ENCODE measurements around the gene CHURC1.

Gene CHURC1

DNA sequence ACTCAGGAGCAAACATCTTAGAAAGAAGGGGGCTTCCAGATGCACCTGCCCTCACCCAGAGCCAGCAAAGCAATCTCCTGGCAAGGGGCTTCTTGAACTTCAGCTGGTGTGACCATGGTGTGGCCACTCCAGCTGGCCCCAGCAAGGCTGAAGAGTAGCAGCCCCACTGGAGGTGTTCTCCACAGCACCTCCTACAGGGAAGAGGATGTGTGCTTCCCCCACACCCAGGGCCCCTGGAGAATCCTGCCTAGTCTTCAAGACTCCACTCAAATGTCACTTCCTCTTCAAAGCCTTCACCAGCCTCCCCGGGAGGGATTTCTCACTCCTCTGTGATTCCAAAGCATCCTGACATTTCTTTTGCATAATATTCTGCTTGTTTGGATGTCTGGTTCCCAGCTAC lies 49.4 kb downstream of the CHURC1 start:
- Histone ChIP-seq H3K9me3 (ENCODE audit: low read length) (no peaks in the 10 kb centered on the region), H3K79me2 (ENCODE audit: insufficient read depth, low read length) (no peaks in the 10 kb centered on the region), H2AFZ (ENCODE audit: low read length) (no peak overlapping the region), H3K9ac (ENCODE audit: low read length) (no peak overlapping the region), H4K20me1 (ENCODE audit: insufficient read depth, low read length) (no peaks in the 10 kb centered on the region), H3K27me3 (ENCODE audit: insufficient read depth, low read length) (no peaks in the 10 kb centered on the region), H3F3A (ENCODE audit: insufficient read depth, low read length) (no peaks in the 10 kb centered on the region), H3K36me3 (ENCODE audit: insufficient read depth, low read length) (no peaks in the 10 kb centered on the region), H3K27ac (ENCODE audit: low read depth, low read length, poor library complexity, severe bottlenecking) (no peak overlapping the region), H3K4me2 (ENCODE audit: low read length) (no peak overlapping the region), H3K4me1 (ENCODE audit: insufficient read depth, low read length, severe bottlenecking) (no peaks in the 10 kb centered on the region), H3K4me3 (ENCODE audit: low read depth, low read length, poor library complexity, severe bottlenecking) (no peak overlapping the region), H3K9me2 (ENCODE audit: low read depth, low read length) (no peaks in the 10 kb centered on the region)
- TF ChIP-seq EZH2 (IDR thresholded peaks at IDR 0.05; ENCODE audit: borderline replicate concordance, low read length): no peak
- TF ChIP-seq, protein P1, sequence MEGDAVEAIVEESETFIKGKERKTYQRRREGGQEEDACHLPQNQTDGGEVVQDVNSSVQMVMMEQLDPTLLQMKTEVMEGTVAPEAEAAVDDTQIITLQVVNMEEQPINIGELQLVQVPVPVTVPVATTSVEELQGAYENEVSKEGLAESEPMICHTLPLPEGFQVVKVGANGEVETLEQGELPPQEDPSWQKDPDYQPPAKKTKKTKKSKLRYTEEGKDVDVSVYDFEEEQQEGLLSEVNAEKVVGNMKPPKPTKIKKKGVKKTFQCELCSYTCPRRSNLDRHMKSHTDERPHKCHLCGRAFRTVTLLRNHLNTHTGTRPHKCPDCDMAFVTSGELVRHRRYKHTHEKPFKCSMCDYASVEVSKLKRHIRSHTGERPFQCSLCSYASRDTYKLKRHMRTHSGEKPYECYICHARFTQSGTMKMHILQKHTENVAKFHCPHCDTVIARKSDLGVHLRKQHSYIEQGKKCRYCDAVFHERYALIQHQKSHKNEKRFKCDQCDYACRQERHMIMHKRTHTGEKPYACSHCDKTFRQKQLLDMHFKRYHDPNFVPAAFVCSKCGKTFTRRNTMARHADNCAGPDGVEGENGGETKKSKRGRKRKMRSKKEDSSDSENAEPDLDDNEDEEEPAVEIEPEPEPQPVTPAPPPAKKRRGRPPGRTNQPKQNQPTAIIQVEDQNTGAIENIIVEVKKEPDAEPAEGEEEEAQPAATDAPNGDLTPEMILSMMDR (IDR thresholded peaks at IDR 0.05; ENCODE audit: low read length): no peak

DNA sequence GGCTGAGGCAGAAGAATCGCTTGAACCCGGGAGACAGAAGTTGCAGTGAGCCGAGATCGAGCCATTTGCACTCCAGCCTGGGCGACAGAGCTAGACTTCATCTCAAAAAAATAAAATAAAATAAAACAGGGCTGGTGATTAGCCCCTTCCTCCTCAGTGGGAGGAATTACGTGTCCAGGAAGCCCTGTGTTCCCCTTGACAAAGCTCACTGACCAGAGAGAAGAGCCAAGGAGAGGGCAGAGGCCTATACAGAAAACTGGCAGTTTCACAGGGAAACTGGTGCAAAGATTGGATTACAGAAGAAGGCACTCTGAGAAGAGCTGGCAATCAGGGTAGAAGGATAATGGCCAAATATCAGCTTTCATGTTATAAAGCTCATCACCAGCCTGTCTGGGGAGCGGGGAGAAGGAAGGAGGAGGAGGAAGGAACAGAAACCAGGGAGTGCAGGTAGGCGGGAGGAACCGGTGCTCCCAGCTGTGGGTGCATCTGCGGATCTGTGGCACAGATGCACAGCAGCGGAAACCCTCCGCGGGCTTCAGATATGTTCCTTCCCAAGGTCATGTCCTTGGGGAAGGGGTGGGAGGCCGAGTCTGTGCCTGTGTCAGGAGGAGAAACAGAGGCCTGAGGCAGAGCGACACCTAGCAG lies 51.2 kb downstream of the CHURC1 start:
- H4K20me1 ChIP-seq (ENCODE audit: insufficient read depth, low read length): no peaks in the 10 kb centered on the region
- H3K36me3 ChIP-seq (ENCODE audit: insufficient read depth, low read length): no peaks in the 10 kb centered on the region
- no peaks in the 10 kb centered on the region for H3F3A ChIP-seq (ENCODE audit: insufficient read depth, low read length)
- H3K79me2 ChIP-seq (ENCODE audit: insufficient read depth, low read length): no peaks in the 10 kb centered on the region
- no peak overlapping the region for H3K9ac ChIP-seq (ENCODE audit: low read length)
- H2AFZ ChIP-seq (ENCODE audit: low read length): no peak overlapping the region
- H3K27me3 ChIP-seq (ENCODE audit: insufficient read depth, low read length): no peaks in the 10 kb centered on the region
- H3K9me2 ChIP-seq (ENCODE audit: low read depth, low read length): no peaks in the 10 kb centered on the region
- H3K27ac ChIP-seq (ENCODE audit: low read depth, low read length, poor library complexity, severe bottlenecking): no peak overlapping the region
- H3K4me2 ChIP-seq (ENCODE audit: low read length): no peak overlapping the region
- no peaks in the 10 kb centered on the region for H3K4me1 ChIP-seq (ENCODE audit: insufficient read depth, low read length, severe bottlenecking)
- no peak overlapping the region for H3K4me3 ChIP-seq (ENCODE audit: low read depth, low read length, poor library complexity, severe bottlenecking)
- no peaks in the 10 kb centered on the region for H3K9me3 ChIP-seq (ENCODE audit: low read length)
- TF ChIP-seq EZH2 (IDR thresholded peaks at IDR 0.05; ENCODE audit: borderline replicate concordance, low read length): no peak
- TF ChIP-seq, protein P1 (IDR thresholded peaks at IDR 0.05; ENCODE audit: low read length): no peak

DNA sequence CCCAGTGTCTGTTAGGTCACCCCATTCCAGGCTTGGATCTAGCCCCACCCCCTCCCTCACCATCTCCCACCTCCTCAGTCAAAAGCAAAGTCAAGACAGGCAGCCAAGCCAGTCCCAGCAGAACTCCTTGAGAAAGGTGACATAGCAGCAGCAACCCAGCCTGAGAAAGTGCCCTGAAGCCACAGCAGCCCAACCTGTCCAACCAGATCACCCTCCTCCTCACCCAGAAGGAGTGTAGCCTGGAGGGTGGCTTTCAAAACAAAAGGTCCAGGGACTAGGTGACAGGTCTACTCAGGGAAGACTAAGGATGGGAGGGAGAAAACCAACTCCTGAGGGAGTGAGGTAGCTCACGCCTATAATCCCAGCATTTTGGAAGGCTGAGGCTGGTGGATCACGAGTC lies 52.7 kb downstream of the CHURC1 start:
- Histone ChIP-seq H3K4me2 (ENCODE audit: low read length) (no peak overlapping the region), H3K9me3 (ENCODE audit: low read length) (no peaks in the 10 kb centered on the region), H3F3A (ENCODE audit: insufficient read depth, low read length) (no peaks in the 10 kb centered on the region), H3K9ac (ENCODE audit: low read length) (no peak overlapping the region), H3K4me1 (ENCODE audit: insufficient read depth, low read length, severe bottlenecking) (peaks cover 5% of the 10 kb centered on the region), H4K20me1 (ENCODE audit: insufficient read depth, low read length) (no peaks in the 10 kb centered on the region), H2AFZ (ENCODE audit: low read length) (no peak overlapping the region), H3K79me2 (ENCODE audit: insufficient read depth, low read length) (no peaks in the 10 kb centered on the region), H3K36me3 (ENCODE audit: insufficient read depth, low read length) (no peaks in the 10 kb centered on the region), H3K4me3 (ENCODE audit: low read depth, low read length, poor library complexity, severe bottlenecking) (no peak overlapping the region), H3K9me2 (ENCODE audit: low read depth, low read length) (no peaks in the 10 kb centered on the region), H3K27ac (ENCODE audit: low read depth, low read length, poor library complexity, severe bottlenecking) (no peak overlapping the region), H3K27me3 (ENCODE audit: insufficient read depth, low read length) (no peaks in the 10 kb centered on the region)
- no peak for TF ChIP-seq EZH2 (IDR thresholded peaks at IDR 0.05; ENCODE audit: borderline replicate concordance, low read length)
- TF ChIP-seq, protein P1 (IDR thresholded peaks at IDR 0.05; ENCODE audit: low read length): no peak

Data from OCI-LY1 (cell line).